Measurements from ENCODE around the gene SMOC2.
"Not testable (repeated sequence)": the region's sequence is repeated elsewhere in the genome, so short reads cannot be mapped to it uniquely, and the experiment has no call there.

Gene SMOC2

DNA sequence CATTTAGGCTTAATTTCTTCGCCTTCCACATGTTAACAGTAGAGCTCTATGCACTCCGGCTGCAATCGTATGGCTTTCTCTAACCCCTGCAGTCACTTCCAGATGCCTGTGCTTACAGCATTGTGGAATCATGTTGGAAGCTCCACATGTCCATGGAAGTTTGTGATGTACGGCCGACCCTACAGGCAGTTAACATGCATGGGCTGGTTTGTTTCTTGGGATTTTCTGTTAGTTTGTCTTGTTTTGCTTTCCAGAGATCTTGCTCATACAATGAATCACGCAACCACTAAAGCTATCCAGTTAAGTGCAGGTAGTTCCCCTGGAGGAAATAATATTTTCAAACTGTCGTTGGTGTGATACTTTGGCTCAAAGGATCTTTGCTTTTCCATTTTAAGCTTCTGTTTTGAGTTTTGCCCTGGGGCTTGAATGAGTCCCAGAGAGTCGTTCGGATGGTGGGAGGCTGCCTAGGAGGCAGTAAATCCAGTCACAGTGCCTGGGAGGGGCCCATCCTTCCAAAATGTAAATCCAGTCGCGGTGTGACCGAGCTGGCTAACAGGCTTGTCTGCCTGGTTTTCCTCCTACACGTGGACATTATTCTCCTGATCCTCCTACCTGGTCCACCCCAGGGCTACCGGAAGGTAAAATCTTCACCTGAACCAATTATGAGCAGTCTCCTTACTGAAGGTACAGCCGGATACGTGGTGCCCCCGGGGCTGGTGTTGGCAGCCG lies 225.9 kb downstream of the SMOC2 start:
- DNase-seq, result no peak

DNA sequence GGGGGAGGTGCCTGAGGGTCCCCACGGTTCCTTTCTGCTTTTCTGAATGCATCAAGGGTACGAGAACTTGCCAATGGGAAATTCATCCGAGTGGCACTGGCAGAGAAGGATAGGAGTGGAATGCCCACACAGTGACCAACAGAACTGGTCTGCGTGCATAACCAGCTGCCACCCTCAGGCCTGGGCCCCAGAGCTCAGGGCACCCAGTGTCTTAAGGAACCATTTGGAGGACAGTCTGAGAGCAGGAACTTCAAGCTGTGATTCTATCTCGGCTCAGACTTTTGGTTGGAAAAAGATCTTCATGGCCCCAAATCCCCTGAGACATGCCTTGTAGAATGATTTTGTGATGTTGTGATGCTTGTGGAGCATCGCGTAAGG lies 226.4 kb downstream of the SMOC2 start:
- no peak for DNase-seq

DNA sequence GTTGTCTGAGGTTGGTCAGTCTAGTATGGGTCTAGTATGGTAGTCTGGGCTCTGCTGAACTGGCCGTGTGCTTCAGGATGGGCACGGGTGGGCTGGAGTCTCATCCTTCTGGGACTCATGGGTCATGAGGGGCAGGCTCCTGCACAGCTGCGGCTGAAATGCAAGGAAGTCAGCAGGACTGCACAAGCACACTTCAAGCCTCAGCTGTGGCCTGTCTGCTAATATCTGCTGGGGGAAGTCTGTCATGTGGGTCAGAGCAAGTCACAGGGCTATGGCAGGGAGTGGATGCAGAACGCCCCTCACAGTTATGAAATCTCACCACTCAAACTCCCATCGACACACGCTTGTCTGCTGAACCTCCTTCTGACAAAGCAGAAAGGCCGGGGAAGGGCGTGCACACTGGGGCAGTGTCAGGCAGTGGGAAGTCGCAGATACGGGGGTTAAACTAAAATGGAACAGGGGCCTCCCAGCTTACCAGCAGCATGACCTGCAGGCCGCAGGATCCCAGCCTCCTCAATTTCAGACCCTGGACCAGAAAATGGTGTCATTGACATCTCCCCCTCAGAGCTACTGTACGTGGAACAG lies 229.5 kb downstream of the SMOC2 start:
- no peak for DNase-seq

DNA sequence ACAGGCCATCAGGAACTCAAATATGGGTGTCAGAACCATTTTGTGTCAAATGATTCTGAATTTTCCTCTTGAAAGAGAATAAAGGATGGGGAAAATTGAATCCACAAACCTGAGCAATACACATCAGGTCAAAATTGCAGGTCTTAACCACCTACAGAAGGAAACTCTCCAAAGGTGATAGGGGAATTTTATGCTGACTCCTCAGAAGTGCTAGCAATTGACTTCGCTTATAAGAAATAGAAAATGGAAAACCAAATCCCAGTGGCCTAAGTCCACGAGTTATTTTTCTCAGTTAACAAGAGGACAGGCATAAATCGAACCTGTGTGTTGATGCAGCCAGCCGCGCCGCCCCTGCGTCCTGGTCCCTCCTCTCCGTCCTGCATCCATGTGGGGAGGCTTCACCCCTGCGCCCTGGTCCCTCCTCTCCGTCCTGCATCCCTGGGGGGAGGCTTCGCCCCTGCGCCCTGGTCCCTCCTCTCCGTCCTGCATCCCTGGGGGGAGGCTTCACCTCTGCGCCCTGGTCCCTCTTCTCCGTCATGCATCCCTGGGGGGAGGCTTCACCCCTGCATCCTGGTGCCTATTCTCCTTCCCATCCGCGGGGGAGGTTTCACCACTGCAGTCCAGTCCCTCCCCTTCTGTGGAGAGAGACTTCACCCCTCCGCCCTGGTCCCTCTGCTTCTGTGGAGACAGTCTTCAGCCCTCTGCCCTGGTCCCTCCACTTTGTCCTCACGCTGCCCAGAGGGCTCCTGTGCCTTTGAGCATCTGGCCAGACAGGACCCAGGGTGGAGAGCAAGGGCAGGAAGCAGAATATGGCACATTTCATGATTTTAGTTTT lies 230.3 kb downstream of the SMOC2 start:
- DNase-seq, result no peak

DNA sequence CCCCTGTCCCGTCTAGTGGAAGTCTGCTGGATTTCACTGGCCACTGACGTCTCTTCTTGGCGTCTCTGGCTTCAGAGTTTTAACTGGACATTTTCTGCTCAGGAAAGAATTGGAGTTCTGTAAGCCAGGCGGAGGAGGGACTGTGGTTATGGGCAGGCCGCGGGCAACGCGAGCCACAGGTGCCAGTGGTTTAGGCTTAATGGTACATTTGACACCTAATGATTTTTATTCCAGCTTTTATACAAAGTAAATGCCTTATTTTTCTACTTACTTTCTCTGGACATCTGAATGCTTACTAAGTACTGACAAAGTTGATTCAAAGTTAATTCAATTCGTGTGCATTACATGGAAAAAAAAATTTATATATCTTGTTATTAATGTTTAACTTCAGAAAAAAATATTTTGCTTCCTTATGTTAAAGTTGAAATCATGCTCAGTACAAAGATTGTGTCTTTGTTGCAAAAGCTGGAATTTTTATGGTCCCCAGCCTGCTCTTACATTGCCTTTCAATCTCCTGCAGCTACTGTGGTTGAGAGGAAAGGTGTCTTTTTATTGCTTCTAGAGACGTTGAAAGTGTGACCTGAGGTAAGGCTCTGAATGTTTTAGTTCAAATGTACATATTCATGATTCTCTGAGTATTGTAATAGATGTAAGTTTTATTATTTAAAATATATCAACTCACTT lies 231.0 kb downstream of the SMOC2 start:
- no peak for DNase-seq

DNA sequence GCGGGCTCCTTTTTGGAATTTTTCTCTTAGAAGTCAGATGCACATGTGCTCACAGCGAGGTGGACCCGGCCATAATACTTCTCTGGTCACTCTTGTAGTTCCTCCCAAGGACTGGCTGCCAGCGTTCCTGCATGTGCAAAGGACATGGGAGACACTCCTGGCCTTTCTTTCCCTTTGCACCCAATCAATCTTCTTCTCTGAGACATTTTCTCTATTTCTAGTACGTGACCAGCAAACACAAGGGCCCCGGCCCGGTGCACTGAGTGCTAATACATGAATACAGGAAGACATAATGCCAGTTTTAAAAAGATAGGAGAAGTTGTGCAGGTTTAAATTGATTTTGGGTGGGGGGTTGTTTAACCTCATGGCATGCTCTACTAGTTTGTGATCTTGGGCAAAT lies 233.6 kb downstream of the SMOC2 start:
- DNase-seq, result no peak

DNA sequence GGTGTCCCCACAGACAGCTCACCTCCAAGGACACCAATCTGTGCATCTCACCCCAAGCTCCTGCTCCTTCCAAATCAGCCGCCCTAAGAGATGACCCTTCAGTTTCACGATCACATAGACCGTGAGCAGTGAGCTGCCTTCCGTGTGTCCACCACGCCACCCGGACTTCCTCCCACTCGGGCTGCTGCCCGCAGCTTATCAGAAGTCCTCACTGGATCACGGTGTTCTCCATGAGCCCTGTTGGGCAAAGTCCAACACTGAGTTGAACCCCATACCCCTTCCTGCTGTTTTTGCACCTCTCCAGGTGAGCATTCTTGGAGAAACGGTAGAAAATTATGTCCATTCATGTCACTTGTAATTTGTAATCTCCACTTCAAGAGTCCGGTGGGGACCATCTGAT lies 234.4 kb downstream of the SMOC2 start:
- DNase-seq, result no peak

DNA sequence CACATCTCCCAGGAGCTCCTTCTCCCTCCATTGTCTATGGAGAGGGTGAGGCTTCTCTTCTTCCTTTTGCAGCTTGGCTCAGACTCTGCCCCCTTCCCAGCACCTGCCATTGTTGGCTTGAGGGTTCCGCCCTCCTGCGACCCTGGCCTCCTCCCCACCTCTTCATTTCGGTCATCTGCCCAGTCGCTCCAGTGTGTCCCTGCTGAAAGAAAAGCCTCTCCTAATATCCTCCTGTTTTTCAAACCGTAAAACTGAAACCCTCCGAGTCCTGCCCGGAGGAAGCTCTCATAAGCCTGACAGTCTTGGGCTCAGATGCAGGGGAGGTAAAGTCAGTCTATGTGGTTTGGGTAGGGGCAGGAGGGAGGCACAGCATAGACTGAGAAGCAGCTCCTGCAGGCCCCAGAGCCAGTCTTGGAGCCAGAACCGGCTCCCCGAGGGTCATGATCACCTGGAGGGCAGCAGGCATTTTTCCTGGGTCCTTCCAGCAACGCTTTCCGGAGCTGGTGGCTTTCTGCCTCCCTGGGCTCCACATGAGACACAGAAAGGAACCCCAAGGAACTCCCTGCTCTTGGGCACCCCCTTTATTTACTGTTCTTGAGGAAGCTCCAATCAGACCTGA lies 235.1 kb downstream of the SMOC2 start:
- DNase-seq, result no peak

DNA sequence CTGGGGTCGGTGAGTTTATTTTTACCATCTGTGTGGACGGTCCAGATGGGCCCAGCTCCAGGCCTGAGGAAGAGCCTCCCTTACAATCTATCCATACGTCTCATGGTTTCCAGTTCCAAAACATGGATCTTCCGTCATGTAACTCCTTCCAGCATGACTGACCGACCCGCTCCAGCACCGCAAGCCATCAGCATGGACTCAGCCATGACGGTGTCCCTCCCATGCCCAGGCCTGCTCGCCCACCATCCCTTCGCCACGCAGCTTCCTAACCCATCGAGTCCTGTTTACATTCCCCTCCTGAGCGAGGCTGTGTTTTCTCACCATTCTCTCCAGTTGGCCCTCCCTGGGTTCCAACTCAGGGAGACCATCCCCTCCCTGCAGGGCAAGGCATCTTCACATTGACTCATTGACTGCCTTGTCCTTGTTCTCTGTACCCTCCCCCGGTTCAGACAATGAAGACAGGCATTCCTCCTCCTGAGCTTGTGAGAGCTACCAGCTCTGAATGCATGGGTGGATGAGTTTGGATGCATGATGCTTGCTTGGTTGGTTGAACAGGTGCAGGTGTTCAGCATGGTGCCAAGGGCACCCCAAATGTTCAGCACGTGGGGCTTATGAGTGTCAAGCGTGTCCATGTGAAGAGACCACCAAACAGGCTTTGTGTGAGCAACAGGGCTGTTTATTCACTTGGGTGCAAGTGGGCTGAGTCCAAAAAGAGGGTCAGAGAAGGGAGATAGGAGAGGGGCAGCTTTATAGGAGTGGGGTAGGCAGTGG lies 235.8 kb downstream of the SMOC2 start:
- DNase-seq, result no peak

DNA sequence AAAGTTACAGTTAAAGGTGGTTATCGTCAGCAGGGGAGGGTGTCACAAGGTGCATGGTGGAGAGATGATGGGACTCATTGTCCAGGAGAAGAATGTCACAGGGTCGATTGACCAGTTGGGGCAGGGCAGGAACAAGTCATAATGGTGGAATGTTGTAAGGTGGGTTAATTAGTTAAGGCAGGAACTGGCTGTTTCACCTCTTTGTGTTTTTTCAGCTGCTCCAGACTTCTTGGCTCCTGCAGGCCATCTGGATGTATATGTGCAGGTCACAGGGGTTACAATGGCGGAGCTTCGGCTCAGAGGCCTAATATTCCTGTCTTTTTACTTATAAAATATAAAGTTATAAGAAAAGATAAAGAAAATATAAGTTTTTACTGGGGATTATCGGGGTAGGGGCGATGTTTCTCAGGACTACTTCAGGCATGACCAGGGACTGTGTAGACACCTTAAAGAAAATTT lies 236.4 kb downstream of the SMOC2 start:
- not testable (repeated sequence) for DNase-seq

DNA sequence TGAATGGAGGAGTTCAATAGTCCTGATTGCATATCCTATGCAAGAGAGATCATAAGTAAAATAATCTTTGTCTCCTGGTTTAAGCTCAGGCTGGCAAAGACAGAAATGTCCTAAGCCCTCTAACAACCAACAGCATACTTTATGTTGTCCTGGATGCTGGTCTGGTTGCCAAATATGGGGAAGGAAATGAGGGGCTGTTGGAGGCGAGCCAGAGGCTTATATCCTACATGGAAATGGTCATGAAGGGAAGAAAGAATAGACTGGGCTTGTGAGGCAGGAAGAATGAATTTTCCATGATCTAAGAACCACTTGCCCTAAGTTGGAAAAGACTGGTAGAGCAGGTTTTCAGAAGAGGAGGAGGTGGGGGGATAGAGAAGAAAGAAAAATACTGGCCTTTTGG lies 237.1 kb downstream of the SMOC2 start:
- no peak for DNase-seq

DNA sequence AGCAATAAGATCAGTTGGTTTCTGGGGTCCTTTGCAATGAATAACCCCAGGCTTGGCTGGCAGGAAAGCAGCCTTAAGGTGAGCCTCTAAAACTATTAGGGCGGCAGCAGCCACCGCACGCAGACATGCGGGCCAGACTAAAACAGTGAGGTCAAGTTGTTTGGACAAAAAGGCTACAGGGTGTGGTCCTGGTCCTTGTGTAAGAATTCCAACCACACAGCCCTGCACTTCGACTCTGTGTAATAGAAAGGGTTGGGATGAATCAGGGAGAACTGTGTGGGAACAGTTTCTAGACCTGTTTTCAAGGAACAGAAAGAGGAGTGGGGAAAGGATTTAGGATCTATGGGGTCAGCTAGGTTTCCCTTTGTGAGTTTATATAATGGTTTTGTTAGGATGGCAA lies 237.6 kb downstream of the SMOC2 start:
- DNase-seq, result no peak

DNA sequence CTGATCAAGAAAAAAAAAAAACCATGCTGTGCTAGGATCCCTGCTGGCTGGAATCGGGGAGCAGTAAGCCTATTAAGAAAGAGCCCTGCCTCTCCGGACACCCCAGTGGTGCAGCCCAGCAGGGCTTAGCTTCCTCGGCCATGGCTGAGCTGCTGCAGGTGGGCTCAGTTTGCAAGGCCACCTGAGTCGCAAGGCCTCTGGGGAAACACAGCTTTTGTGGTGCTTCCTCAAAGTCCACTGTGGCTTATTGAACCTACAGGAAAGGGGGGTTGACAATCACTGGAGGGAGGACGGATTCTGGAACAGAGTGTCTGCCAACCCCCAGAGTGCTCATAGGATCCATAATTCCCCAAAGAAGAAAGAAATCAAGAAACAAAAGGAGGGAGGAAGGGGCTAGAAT lies 240.8 kb downstream of the SMOC2 start:
- no peak for DNase-seq

DNA sequence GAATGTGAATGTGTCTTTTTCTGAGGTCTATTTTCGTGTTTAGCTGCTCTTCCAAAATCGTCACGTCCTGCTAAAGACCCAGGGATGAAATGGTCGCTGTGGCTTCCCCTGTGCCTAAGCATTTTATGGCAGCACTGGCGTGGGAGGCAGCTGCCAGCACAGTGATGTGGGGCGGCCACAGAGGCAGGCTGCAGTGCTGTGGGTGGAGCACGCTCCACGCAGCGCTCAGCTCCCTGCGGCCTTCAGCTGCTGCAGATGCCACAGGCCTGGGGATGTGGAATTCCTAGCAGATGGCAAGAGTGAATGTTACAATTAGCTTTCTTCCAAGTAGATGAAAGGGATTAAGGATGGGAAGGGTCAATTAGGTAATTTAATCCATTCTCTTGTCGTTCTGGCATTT lies 242.6 kb downstream of the SMOC2 start:
- no peak for DNase-seq

DNA sequence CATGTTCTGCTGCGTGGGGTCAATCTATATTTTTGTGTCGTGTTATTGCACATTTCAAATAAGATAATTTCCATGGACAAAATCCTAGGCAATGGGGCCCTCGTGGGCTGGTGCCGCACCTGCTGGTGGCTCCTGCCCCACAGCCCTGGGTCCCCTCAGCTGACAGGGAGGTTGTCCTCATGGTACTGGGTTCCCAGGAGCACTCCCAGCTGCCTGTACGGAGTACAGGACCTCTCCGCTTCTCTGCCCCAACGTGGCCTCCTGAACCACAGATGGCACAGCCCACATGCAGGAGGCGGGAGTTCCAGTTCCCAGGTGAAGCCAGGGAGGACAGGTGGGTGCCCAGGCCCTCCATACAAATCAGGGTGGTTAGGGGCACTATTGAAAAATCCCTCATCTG lies 243.5 kb downstream of the SMOC2 start:
- no peak for DNase-seq

DNA sequence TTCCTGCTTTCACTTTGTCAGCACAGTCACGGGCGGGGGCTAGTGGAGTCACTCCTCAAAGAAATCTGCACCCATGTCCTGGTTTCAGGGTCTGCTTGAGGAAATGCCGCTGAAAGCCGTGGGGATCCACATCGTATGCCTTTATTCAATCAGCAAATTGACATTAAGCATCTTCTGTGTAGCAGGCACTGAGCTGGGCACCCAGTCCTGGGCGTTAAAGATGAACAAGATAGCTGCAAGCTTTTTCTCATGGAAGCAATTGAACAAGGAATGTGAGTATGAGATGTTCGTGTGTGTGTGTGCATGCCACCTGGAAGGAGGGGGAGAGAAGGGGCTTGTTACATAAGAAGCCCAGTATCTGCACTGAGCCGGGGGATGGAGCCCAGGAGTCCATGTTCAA lies 243.9 kb downstream of the SMOC2 start:
- DNase-seq, result no peak

DNA sequence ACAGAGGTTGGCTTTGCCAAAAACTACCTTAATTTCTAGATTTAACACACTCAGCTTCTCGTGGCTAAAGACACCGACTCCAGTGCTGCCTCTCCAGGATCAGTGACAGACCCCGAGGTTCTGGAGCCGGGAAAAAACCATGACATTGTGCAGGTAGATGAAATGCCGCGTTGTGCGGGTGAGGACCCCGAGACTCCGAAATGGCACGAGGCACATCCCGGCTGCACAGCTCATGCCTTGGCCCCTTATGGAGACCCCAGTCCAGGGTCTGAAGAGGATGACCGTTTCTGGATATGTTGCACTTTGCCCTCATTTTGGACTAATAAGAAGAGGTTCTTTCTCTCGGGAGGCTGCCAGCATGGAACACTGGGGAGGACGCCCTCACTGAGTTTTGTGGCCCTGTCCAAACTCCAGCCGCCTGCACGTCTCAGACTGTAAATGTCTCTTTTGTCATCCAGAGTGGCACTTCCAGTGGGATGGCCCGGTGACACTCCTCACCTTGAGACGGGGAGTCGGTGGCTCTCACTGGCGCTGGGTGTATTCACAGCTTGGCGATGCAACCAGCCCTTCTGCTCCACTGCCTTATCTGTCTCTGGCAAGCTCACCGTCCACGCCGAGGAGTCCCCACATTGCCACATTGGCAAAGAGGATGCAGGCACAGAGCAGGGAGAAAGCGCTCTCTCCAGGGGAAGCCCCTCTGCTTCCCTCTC lies 245.2 kb downstream of the SMOC2 start:
- no peak for DNase-seq

DNA sequence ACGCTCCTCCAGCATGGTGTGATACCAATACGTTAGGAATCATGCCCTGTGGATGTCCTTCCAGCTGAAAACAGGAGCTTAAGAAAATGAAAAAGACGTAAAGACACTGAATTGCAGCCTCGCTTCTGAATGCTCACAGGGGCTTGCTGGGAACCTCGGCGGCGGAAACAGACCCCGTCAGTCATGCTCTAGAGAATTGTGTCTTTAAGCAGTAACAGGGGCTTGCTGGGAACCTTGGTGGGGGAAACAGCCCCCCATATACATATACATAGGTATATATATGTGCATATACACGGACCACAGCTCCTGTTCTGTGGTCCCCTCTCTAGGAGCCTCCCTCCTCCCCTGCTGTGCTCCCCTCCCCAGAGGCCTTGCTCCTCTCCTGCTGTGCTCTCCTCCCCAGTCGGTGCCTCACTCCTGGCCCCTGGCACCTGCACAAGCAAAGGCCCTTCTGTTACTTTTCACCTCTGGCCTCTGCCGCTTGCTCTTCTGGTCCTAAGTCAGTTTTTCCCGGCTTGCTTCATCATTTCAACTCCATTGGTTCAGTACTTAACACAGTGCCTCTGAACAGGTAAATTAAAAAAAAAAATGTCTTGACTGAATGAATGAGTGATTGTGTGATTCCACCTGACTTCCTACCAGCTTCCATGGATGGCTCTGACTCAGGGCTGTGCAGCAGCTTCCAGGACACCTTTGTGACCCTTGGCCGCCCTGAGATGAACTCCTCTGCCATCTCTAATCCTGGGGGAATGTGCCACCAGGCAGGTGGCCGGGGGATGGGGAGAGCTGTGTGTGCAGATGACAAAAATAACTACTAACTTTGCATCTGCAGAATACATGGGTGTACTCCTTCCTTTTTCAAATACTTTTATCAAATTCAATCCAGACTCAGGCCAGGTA lies 246.1 kb downstream of the SMOC2 start:
- no peak for DNase-seq

DNA sequence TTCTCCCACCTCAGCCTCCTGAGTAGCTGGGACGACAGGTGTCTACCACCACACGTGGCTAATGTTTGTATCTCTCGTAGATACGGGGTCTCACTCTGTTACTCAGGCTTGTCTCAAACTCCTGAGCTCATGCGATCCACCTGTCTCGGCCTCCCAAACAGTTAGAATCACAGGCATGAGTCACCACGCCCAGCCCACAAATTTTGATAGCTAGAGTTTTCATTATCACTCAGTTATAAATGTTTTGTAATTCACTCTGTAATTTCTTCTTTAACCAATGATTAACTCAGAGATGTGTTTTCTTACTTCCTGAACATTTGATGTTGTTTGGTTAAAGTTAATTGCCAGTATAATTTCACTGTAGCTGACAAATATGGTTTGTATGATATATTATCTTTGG lies 249.3 kb downstream of the SMOC2 start:
- DNase-seq, result no peak

DNA sequence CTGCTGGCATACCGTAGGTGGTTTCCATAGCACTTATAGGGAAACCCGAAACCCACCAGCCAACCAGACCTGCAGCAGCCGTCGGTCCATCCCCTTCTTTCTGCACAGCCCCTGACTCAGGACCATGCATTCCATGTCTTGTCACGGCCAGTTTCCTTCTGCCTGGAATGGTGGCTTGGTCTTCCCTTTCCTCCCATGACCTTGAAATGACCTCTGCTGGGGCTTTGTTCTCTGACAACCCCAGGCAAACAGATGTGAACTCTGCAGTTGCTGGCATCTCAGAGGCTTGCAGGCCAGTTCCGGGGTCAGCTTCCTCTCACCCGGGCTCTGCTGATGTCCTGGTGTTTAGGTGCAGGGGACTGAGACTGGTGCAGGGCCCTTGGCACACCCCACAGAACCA lies 250.8 kb downstream of the SMOC2 start:
- no peak for DNase-seq

Measured in activated gamma-delta T cell treated with Interleukin-2 at 50 U/mL for 16 hours (primary cell).